HG03103 (cell line): ENCODE data around the gene LMNB1.
"Not testable (repeated sequence)": the region's sequence is repeated elsewhere in the genome, so short reads cannot be mapped to it uniquely, and the experiment has no call there.

Experiments
- ATAC-seq: cut with Tn5 transposase; IDR thresholded peaks from one replicate; pipeline ENCODE4 v1.9.1; 2021; ENCODE audit warnings: low read depth; ENCODE audit not compliant: unreplicated experiment

The LMNB1 gene

GRCh38 chr5:126816649-126817048 lies 39.7 kb downstream of the LMNB1 start:
- no peak for ATAC-seq

GRCh38 chr5:126818736-126819135 lies 41.8 kb downstream of the LMNB1 start:
- no peak for ATAC-seq

DNA sequence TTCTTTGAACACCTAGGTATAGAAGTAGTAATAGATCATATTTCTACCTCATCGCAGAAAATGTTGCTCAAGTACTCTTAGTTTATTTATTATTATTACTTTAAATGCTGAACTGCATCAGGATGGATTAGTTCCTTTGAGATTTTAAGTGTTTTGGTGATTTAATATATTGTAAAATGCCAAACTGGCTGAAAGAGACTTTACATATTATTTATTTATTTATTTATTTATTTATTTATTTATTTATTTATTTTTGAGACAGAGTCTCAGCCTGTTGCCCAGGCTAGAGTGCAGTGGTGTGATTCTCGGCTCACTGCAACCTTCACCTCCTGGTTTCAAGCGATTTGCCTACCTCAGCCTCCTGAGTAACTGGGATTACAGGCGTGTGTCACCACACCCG lies 42.3 kb downstream of the LMNB1 start:
- ATAC-seq = no peak

DNA sequence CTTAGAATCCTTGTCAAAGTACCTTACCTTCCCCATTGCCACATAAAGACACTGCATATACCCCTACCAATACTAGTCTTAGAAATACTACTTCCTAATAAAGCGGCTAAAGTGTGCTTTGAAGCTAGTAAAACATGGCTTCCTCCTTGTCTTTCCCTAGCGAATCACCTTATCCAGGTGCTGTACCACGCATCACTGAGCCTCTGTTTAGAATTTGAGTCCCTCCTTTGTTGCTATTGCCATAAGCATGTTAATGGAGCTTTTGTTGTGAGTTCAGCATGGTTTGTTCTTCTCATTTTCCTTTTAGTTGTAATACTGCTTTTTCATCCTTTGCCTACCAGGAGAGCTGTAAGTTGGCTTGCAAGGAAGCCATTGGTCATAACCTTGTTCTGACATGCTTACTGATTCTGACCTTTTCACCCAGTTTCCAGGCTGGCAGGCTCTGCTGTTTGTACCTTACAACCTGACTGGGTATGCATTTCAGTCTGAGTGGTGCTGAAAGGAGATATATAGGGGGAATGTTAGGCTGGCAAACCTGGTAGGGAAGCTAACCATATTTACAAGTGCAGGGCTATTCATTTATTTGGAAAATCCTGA lies 49.8 kb downstream of the LMNB1 start:
- ATAC-seq = no peak

DNA sequence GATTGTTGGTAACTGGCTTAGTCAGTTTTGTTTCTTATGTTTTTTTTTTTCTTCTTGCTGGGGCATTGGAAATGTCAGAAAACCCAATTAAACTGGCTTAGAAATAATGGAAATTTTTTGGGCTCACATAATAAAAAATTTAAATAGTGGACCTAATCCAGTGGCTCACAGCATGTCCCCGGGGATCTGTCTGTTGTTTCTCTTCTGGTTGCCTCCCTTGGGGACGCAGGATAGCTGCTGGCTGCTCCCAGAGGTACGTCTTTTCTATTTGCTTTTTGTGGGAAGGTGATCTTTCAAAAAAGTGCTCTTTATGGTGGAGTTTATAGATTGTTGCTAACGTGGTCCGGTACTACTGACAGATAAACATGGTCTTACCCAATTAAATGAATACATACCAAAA lies 52.2 kb downstream of the LMNB1 start:
- ATAC-seq = no peak

GRCh38 chr5:126830061-126830460 lies 53.1 kb downstream of the LMNB1 start:
- no peak for ATAC-seq

- ATAC-seq = no peak
Measured at GRCh38 chr5:126831156-126831555, 54.2 kb downstream of the LMNB1 start.

DNA sequence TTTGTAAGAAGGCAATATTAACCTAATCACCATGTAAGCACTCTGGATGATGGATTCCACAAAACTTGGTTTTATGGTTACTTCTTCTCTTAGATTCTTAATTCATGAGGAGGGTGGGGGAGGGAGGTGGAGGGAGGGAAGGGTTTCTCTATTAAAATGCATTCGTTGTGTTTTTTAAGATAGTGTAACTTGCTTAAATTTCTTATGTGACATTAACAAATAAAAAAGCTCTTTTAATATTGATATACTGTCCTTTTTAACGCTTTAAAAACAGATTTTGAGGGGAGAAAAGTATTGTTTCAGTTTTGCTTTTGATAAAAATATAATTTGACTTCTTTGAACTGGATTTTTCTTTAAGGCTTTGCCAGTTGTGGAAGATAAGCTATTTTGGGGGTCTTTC lies 59.8 kb downstream of the LMNB1 start:
- ATAC-seq = no peak

DNA sequence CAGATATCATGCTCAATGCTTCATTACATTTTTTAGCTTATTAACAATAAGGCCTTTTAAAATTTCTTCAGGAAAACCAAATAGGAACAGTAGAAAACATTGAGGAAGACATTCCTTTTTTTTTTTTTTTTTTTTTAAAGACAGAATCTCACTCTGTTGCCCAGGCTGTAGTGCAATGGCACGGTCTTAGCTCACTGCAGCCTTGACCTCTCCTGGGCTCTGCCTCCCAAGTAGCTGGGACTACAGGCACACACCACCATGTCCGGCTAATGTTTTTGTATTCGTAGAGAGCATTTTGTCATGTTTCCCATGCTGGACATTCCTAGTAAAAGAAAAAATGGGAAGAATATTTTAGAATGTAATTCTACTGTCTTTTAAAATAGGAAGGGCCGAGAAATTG lies 60.3 kb downstream of the LMNB1 start:
- ATAC-seq = no peak

DNA sequence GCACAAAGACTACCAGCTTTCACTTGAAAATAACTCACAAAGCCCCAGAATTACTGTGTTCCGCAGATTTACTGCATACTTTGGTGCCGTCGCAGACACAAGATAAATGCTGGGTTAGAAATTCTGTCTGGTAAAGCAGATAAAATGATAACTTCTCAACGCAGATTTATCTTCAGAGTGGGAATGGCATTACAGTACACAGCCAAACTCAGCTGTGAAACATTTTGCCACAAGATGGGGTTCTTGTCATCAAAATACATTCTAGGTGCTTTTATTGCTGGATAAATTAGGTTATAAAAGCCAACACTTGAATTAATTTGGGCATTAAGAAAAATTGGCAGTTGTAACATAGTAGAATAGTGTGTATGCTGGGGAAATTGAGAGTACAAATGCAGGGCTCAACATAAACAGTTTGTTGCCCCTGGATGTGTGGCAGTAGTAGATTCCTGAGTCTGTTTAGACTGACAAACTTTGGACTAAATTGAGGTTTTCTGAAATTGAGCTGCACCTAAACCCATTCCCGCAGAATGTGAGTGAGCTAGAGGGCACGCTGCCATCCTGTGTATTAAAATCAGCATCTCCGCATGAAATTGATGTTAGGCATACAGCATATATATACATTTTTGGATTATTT lies 61.1 kb downstream of the LMNB1 start:
- no peak for ATAC-seq

- not testable (repeated sequence) for ATAC-seq
Measured at GRCh38 chr5:126839407-126839806, 62.5 kb downstream of the LMNB1 start.

GRCh38 chr5:126843375-126843774 lies 66.4 kb downstream of the LMNB1 start:
- ATAC-seq = not testable (repeated sequence)

DNA sequence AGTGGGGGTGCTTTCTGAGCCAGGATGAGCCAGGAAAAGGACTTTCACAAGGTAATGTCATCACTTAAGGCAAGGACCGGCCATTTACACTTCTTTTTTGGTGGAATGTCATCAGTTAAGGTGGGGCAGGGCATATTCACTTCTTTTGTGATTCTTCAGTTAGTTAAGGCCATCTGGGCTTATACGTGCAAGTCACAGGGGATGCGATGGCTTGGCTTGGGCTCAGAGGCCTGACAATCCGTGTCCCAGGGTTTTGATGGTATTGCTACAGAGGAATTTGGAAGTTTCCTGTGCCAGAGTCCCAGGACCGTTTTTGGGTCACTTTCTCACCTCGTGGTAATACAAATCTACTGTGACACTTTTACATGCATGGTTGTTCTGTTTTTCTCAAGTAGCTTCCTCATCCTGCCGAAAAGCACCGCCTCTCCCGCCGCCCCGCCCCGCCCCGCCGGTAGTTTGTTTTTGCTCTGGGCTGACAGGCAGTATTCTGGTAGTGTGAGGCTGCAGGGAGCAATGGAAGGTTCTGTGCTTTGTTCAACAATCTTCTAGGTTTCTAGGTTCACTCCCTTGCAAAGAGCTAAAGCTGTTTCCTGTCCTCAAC lies 68.6 kb downstream of the LMNB1 start:
- ATAC-seq = peak; percentile 93

- no peak for ATAC-seq
Measured at GRCh38 chr5:126846344-126846743, 69.4 kb downstream of the LMNB1 start.

DNA sequence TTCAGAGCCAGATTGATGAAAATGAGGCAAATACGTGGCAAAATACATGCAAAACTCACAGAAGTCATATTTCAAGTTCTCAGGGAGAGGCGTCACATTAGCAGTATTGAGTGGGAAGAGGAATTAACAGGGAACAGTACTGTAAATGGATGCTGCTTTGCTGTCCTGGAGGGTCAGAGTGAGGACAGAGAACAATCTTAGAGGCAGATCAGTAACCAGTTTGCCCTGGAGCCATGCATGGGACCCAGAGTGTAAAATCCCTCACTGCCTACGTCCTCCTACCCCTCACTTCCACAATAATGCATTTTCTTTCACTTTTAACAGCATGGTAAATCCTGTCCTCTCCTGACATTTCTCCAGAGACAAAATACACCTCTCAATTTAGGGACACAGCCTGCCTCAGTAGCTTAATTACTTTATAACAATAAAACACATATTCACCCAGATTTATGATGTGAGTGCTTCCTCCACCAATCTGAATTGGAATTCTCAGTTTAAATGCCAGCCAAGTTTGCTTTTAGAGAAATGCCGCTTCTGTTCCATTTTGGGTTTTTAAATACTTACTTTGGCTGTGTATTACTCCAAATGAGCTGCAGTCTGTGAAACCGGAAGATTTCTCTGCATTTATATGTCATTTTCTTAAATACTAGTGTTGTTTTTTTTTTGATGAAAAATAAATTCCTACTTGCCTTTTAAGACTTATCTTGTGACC lies 70.0 kb downstream of the LMNB1 start:
- ATAC-seq = no peak

DNA sequence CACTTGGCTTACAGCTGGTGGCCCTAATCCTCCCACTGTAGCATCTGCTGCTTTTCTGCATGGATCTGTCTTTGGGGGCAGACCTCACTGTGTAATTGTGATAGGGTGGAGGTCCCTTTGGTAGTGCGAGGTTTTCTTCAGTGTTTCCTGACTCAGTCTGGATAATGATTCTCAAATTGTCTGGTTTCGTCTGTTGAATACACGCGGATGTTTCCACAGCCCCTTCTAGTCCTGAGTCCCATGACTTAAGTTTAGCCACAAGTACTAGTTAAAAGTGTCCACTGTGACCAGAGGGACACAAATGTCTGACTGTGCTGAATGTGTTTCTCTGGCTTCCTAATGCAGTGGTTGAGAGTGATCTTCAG lies 70.5 kb downstream of the LMNB1 start:
- ATAC-seq = no peak

DNA sequence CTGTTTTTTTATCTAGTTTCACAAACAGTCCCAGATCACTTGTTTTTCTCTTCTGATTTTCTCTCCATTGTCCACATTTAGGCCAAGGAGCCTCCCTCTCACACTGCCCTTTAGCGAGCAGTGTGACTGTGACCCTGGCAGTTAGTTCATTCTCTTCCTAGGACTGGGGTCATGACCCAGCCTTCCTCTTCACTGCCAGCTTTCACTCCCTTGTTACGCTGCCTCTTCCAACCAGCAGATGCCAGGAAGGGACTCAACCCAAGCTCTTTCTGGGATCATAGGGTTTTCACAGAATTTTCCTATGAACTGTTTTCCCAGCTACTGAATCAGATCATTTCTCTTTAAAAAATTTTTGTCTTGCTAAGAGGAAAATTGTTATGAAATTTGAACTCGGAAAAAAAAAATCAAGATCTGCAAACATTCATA lies 70.9 kb downstream of the LMNB1 start:
- ATAC-seq = no peak

DNA sequence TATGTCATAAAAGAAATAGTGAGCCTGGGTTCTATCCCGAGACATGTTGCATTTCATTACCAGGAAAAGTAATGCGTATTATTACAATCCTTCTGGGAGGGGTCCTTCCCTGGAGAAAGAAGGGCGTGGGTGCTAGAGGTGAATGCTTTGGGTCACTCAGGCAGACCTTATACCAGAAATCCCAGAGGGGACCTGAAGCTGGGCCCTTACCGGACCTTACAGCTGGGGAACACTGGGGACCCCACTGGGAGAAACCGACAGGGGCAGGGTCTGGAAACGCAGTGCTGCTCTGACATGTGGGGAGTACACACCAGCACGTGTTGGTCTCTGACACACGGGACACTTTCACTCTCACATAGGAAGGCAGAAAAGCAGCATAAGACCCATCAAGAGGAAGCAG lies 71.3 kb downstream of the LMNB1 start:
- no peak for ATAC-seq

- ATAC-seq = no peak
Measured at GRCh38 chr5:126849101-126849678, 72.3 kb downstream of the LMNB1 start.

DNA sequence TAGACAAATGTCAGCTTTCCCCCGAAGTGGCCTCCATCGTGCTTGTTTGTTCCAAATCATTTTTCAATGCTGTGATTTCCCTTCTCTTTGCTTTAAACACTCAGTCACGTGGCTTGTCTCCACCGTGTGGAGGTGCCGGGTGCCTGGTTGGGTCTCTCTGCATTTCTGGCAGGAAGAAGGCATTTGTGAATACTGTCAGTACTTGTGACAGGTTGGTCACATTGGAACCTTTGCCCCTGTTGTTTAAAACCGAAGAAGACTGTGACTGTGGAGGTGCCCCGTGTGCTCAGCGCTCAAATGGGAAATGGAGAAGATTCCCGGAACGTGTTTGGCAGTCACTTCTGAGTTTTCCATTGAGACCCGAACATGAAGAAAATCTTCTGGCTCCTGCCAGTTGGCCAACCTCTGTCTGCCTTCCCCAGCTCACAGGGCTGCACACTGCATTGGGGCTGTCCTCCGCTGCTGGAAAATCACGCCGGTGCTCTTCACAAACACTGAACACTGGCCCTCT lies 74.6 kb downstream of the LMNB1 start:
- no peak for ATAC-seq

- ATAC-seq = peak; percentile 71
Measured at GRCh38 chr5:126852091-126852571, 75.2 kb downstream of the LMNB1 start.
